ENCODE measurements around the gene DSCAM.

DNA sequence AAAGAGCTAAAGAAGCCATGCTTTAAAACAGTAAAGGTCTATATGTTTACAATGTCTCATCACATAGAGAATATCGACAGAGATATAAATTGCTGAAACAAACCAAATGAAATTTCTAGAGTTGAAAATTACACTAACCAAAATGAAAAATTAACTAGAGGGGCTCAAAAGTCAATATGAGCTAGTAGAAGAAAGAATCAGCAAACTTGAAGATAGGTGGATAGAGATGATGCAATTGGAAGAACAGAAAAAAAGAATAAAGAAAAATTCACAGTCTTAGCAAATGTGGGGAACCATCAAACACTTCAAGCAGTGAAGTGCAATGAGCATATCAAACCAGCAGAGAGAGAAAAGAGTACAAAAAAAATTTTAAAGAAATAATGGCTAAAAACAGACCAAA lies 24.1 kb upstream of the DSCAM start:
- TF ChIP-seq, protein P1, sequence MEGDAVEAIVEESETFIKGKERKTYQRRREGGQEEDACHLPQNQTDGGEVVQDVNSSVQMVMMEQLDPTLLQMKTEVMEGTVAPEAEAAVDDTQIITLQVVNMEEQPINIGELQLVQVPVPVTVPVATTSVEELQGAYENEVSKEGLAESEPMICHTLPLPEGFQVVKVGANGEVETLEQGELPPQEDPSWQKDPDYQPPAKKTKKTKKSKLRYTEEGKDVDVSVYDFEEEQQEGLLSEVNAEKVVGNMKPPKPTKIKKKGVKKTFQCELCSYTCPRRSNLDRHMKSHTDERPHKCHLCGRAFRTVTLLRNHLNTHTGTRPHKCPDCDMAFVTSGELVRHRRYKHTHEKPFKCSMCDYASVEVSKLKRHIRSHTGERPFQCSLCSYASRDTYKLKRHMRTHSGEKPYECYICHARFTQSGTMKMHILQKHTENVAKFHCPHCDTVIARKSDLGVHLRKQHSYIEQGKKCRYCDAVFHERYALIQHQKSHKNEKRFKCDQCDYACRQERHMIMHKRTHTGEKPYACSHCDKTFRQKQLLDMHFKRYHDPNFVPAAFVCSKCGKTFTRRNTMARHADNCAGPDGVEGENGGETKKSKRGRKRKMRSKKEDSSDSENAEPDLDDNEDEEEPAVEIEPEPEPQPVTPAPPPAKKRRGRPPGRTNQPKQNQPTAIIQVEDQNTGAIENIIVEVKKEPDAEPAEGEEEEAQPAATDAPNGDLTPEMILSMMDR (IDR thresholded peaks at IDR 0.05 in 2 of 3, conservative IDR thresholded peaks at IDR 0.05 in 1 of 3; ENCODE audit: borderline replicate concordance in 1 of 3, insufficient read depth in 1 of 3, low read depth in 2 of 3, low read length in 2 of 3), result no peak
- TF ChIP-seq POLR2A (IDR thresholded peaks at IDR 0.05; ENCODE audit: borderline replicate concordance, extremely low read depth, insufficient read depth, insufficient read length) (no peak), JUND (IDR thresholded peaks at IDR 0.05) (no peak), TCF7L2 (IDR thresholded peaks at IDR 0.05; ENCODE audit: borderline replicate concordance, extremely low read depth, insufficient read depth, insufficient read length) (no peak), POLR2AphosphoS5 (IDR thresholded peaks at IDR 0.05; ENCODE audit: low read depth, low read length) (no peak), RAD21 (IDR thresholded peaks at IDR 0.05; ENCODE audit: low read depth) (no peak), CEBPB (IDR thresholded peaks at IDR 0.05; ENCODE audit: low read depth) (no peak), SIN3A (IDR thresholded peaks at IDR 0.05; ENCODE audit: low read depth) (no peak), EGR1 (IDR thresholded peaks at IDR 0.05; ENCODE audit: low read depth) (no peak)
- TF ChIP-seq, protein P2, sequence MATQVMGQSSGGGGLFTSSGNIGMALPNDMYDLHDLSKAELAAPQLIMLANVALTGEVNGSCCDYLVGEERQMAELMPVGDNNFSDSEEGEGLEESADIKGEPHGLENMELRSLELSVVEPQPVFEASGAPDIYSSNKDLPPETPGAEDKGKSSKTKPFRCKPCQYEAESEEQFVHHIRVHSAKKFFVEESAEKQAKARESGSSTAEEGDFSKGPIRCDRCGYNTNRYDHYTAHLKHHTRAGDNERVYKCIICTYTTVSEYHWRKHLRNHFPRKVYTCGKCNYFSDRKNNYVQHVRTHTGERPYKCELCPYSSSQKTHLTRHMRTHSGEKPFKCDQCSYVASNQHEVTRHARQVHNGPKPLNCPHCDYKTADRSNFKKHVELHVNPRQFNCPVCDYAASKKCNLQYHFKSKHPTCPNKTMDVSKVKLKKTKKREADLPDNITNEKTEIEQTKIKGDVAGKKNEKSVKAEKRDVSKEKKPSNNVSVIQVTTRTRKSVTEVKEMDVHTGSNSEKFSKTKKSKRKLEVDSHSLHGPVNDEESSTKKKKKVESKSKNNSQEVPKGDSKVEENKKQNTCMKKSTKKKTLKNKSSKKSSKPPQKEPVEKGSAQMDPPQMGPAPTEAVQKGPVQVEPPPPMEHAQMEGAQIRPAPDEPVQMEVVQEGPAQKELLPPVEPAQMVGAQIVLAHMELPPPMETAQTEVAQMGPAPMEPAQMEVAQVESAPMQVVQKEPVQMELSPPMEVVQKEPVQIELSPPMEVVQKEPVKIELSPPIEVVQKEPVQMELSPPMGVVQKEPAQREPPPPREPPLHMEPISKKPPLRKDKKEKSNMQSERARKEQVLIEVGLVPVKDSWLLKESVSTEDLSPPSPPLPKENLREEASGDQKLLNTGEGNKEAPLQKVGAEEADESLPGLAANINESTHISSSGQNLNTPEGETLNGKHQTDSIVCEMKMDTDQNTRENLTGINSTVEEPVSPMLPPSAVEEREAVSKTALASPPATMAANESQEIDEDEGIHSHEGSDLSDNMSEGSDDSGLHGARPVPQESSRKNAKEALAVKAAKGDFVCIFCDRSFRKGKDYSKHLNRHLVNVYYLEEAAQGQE (IDR thresholded peaks at IDR 0.05; ENCODE audit: low read depth), result no peak
- TF ChIP-seq, protein P3, sequence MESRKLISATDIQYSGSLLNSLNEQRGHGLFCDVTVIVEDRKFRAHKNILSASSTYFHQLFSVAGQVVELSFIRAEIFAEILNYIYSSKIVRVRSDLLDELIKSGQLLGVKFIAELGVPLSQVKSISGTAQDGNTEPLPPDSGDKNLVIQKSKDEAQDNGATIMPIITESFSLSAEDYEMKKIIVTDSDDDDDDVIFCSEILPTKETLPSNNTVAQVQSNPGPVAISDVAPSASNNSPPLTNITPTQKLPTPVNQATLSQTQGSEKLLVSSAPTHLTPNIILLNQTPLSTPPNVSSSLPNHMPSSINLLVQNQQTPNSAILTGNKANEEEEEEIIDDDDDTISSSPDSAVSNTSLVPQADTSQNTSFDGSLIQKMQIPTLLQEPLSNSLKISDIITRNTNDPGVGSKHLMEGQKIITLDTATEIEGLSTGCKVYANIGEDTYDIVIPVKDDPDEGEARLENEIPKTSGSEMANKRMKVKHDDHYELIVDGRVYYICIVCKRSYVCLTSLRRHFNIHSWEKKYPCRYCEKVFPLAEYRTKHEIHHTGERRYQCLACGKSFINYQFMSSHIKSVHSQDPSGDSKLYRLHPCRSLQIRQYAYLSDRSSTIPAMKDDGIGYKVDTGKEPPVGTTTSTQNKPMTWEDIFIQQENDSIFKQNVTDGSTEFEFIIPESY (IDR thresholded peaks at IDR 0.05; ENCODE audit: extremely low read depth, insufficient replicate concordance, low read length), result no peak

Measured in HCT116 (cell line).